IMR-90 (cell line): ENCODE measurements around the gene NOP14. TPM values are rescaled to one million over a fixed set of nuclear protein-coding genes. Genes with fewer than 3 reads are reported as not detected.
A peak's percentile ranks its signal among the peaks of the same experiment; 100 is the strongest.

Experiments
- ATAC-seq: fragments of 200-7000 bp; cut with Tn5 transposase; 2 replicates; pipeline ENCODE4 v1.9.1; 2020; ENCODE audit warnings: low read depth, mild to moderate bottlenecking, moderate library complexity
- BruUV-seq: library from RNA; stranded (reverse); fragments of 400-500 nt; replicated peaks from 2 replicates; lab custom pipeline; 2021; lab: Mats Ljungman, UMichigan
- CTCF ChIA-PET: fragments of 300-600 bp; formaldehyde crosslinking; extraction: SDS; loops from one replicate; lab custom pipeline; 2021; ENCODE audit warnings: antibody characterized with exemption; lab: Yijun Ruan, JAX
- POLR2A ChIA-PET: fragments of 300-600 bp; sonication (Branson Sonifier 250); formaldehyde crosslinking; loops from one replicate; lab custom pipeline; 2022; ENCODE audit warnings: antibody characterized with exemption; ENCODE audit not compliant: unreplicated experiment; lab: Charles Lee
- DNase-seq: peaks from one replicate; pipeline ENCODE4 v3.0.0; 2013
- H2AFZ ChIP-seq: replicated peaks from 2 replicates; pipeline ENCODE3; 2013; ENCODE audit warnings: low read length, mild to moderate bottlenecking; ENCODE audit not compliant: poor library complexity
- H2AK5ac ChIP-seq: 2 replicates; pipeline ENCODE4 v1.6.1; 2013; ENCODE audit warnings: low read depth, low read length, inconsistent platforms
- H2AK9ac ChIP-seq: replicated peaks from 2 replicates; pipeline ENCODE3; 2013; ENCODE audit warnings: mild to moderate bottlenecking, low read depth, low read length, moderate library complexity; ENCODE audit not compliant: poor library complexity
- H2BK120ac ChIP-seq: 2 replicates; pipeline ENCODE4 v1.6.1; 2013; ENCODE audit warnings: low read depth, low read length, inconsistent platforms
- H2BK15ac ChIP-seq: 3 replicates; pipeline ENCODE4 v1.6.1; 2013; ENCODE audit warnings: low read depth, low read length, inconsistent platforms
- H2BK20ac ChIP-seq: 2 replicates; pipeline ENCODE4 v1.6.1; 2013; ENCODE audit warnings: low read depth, mild to moderate bottlenecking, inconsistent platforms, low read length, moderate library complexity
- H2BK5ac ChIP-seq: 2 replicates; pipeline ENCODE4 v1.6.1; 2013; ENCODE audit warnings: mild to moderate bottlenecking, low read depth, low read length, inconsistent platforms; ENCODE audit not compliant: poor library complexity, severe bottlenecking
- H3K14ac ChIP-seq: replicated peaks from 2 replicates; pipeline ENCODE4 v1.6.1; 2013; ENCODE audit warnings: low read depth, low read length, inconsistent platforms
- H3K18ac ChIP-seq: 2 replicates; pipeline ENCODE4 v1.6.1; 2013; ENCODE audit warnings: low read depth, low read length, control low read depth
- H3K23ac ChIP-seq: 2 replicates; pipeline ENCODE4 v1.6.1; 2013; ENCODE audit warnings: low read depth, low read length, inconsistent platforms
- H3K27ac ChIP-seq: 2 replicates; pipeline ENCODE4 v1.5.1; 2013; ENCODE audit warnings: mild to moderate bottlenecking, control low read depth, low read length; ENCODE audit not compliant: insufficient read depth
- H3K27me3 ChIP-seq: 2 replicates; pipeline ENCODE4 v1.6.1; 2013; ENCODE audit warnings: low read length; ENCODE audit not compliant: control insufficient read depth, insufficient read depth
- H3K36me3 ChIP-seq: 2 replicates; pipeline ENCODE4 v1.6.1; 2013; ENCODE audit warnings: low read length, mixed read lengths; ENCODE audit not compliant: control insufficient read depth, insufficient read depth
- H3K4ac ChIP-seq: 2 replicates; pipeline ENCODE4 v1.6.1; 2013; ENCODE audit warnings: low read depth, low read length, inconsistent platforms
- H3K4me1 ChIP-seq: 2 replicates; pipeline ENCODE4 v1.6.1; 2013; ENCODE audit warnings: low read length, mixed read lengths; ENCODE audit not compliant: control insufficient read depth, insufficient read depth
- H3K4me2 ChIP-seq: 2 replicates; pipeline ENCODE4 v1.6.1; 2013; ENCODE audit warnings: low read depth, mild to moderate bottlenecking, control low read depth, low read length, moderate library complexity
- H3K4me3 ChIP-seq: 2 replicates; pipeline ENCODE4 v1.5.1; 2013; ENCODE audit warnings: low read depth, mild to moderate bottlenecking, control low read depth, low read length, moderate library complexity; ENCODE audit not compliant: insufficient read depth
- H3K56ac ChIP-seq: 2 replicates; pipeline ENCODE4 v1.6.1; 2013; ENCODE audit warnings: low read length, inconsistent platforms; ENCODE audit not compliant: insufficient read depth; ENCODE audit errors: extremely low read depth
- H3K79me1 ChIP-seq, 2 experiments: 2 replicates each; pipeline ENCODE4 v1.6.1; 2013; ENCODE audit warnings: low read length in 2 of 2, inconsistent platforms in 1 of 2, low read depth in 1 of 2
- H3K9ac ChIP-seq: 2 replicates; pipeline ENCODE4 v1.6.1; 2013; ENCODE audit warnings: low read depth, low read length, control low read depth
- H3K9me1 ChIP-seq: 2 replicates; pipeline ENCODE4 v1.6.1; 2013; ENCODE audit warnings: low read length, inconsistent platforms; ENCODE audit not compliant: insufficient read depth
- H3K9me3 ChIP-seq: 2 replicates; pipeline ENCODE4 v1.6.1; 2013; ENCODE audit warnings: low read length; ENCODE audit not compliant: control insufficient read depth, insufficient read depth
- H4K20me1 ChIP-seq: 2 replicates; pipeline ENCODE4 v1.6.1; 2013; ENCODE audit warnings: low read length, inconsistent platforms; ENCODE audit not compliant: insufficient read depth
- H4K5ac ChIP-seq: 2 replicates; pipeline ENCODE4 v1.6.1; 2013; ENCODE audit warnings: mild to moderate bottlenecking, low read depth, low read length, control low read depth
- H4K8ac ChIP-seq, 2 experiments: 2 replicates each; pipeline ENCODE4 v1.6.1; 2013; ENCODE audit warnings: low read depth in 2 of 2, low read length in 2 of 2, control low read depth in 1 of 2, inconsistent platforms in 1 of 2
- H4K91ac ChIP-seq: 2 replicates; pipeline ENCODE4 v1.6.1; 2013; ENCODE audit warnings: low read depth, low read length, inconsistent platforms; ENCODE audit not compliant: insufficient read depth
- BHLHE40 ChIP-seq: fragments of 150-350 bp; IDR thresholded peaks from 2 replicates; pipeline ENCODE4 v1.6.1; 2016; ENCODE audit warnings: mild to moderate bottlenecking, low read depth, low read length
- FOS ChIP-seq: fragments of 150-350 bp; IDR thresholded peaks from 2 replicates; pipeline ENCODE4 v1.6.1; 2016; ENCODE audit warnings: low read depth, low read length
- MXI1 ChIP-seq: IDR thresholded peaks from 2 replicates; pipeline ENCODE4 v1.6.1; 2012; ENCODE audit warnings: low read depth, mild to moderate bottlenecking, low read length, moderate library complexity, borderline replicate concordance
- NFE2L2 ChIP-seq: fragments of 150-350 bp; IDR thresholded peaks from 2 replicates; pipeline ENCODE4 v1.6.1; 2016; ENCODE audit warnings: low read depth, mild to moderate bottlenecking, low read length
- RAD21 ChIP-seq: IDR thresholded peaks from 2 replicates; pipeline ENCODE4 v1.6.1; 2012; ENCODE audit warnings: low read length, improper control_type of control experiment
- WGBS, 2 experiments: methylation state at CpG; one replicate each; pipeline versions ENCODE4 v1.1.5 to v1.1.7; 2013; ENCODE audit warnings: missing lambda C conversion rate in 2 of 2; ENCODE audit not compliant: insufficient read length in 1 of 2; ENCODE audit errors: extremely low coverage in 2 of 2; 5-methylcytosine and 5-hydroxymethylcytosine counted together
- dilution Hi-C: fragments of 300-500 bp; cut with HindIII; formaldehyde crosslinking; loops from one replicate; pipeline ENCODE4 v1.14.3; 2018; ENCODE audit warnings: low sequenced_read_pairs; ENCODE audit not compliant: unreplicated experiment
- in situ Hi-C: fragments of 300-500 bp; cut with MboI; formaldehyde crosslinking; loops from 3 replicates; pipeline ENCODE4 v1.14.3; 2019; ENCODE audit warnings: low sequenced_read_pairs, inconsistent platforms, mixed read lengths
- intact Hi-C: fragments of 100-400 bp; cut with micrococcal nuclease; formaldehyde crosslinking; loops from 2 replicates; pipeline ENCODE4 v1.10.0; 2022
- polyA plus RNA-seq, 3 experiments: library from polyadenylated mRNA; depleted of rRNA; stranded (reverse); fragments of >200 nt; gene quantifications; 2 replicates each; pipeline ENCODE4 v1.2.3, GENCODE V29; 2012; ENCODE audit warnings: low replicate concordance in 1 of 3
- total RNA-seq: library from RNA; depleted of rRNA; stranded (reverse); fragments of >200 nt; gene quantifications from 2 replicates; pipeline ENCODE4 v1.2.3, GENCODE V29; 2012

NOP14 gene
- total and polyA plus RNA-seq, 2 of the 4 experiments (the other 2 are of a cell fraction) = 10.9 to 12.6 TPM

DNA sequence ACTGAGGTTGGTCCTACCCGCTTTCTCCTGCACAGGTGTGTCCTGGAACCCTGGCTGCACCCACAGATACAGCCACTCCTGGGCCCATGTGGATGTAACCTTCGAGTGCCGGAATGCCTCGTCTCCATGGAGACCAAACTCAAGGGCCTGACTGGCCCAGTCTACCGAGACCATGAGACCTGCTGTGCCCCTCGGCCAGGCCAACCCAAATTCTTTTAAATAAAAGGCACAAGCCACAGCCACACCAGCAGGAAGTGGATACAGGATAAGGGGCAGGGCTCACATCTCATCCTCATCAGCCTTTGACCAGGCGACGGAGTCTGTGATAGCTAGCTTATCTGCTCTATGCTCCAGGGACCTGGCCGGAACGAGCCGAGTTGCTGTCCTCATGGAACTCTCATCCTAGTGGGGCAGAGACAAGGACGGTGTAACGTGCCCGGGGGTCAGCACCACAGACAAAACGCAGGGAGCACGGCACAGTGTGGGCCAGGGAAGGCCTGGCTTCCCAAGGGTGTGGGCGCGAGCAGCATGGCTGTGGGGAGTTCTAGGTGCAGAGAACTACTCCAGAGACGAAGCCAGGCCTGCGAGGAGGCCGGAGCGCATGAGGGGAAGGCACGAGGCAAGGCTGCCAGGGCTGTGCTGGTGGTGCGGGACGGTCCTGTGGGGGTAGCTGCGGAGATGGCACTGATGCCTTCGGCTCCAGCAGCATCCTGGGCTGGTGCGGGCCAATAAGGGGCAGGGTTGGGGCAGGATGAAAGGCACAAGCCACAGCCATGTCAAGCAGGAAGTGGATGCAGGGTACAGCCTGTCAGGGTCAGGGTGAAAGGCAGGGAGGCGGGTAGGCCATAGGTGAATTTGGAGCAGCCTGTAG, 22.7 kb downstream of the NOP14 start:
- POLR2A ChIA-PET = interaction anchor here (0.5 kb wide), 1 partner anchor 84 kb away, joined by 7 read pairs; no protein-coding TSS in a partner anchor
- no peak overlapping the region for H4K91ac ChIP-seq

More for the DNA sequence above, 22.7 kb downstream of the NOP14 start:
- Histone ChIP-seq H3K14ac (no peak overlapping the region), H3K36me3 (peaks cover 73% of the 10 kb centered on the region), H4K5ac (no peak overlapping the region), H4K20me1 (peaks cover 46% of the 10 kb centered on the region), H3K27me3 (no peaks in the 10 kb centered on the region), H3K18ac (no peak overlapping the region), H3K9ac (no peak overlapping the region), H3K4me1 (peaks cover 6% of the 10 kb centered on the region), H3K9me1 (peaks cover 9% of the 10 kb centered on the region; the same call in 1 of the 2 replicates), H2AK5ac (no peak overlapping the region), H4K8ac (no peak overlapping the region), H3K4me2 (no peak overlapping the region), H2AFZ (peak overlapping the region; percentile 28), H3K56ac (no peak overlapping the region), H3K79me1 (peaks cover 21 to 54% of the 10 kb centered on the region in 2 experiments), H3K27ac (no peak overlapping the region), H2BK5ac (no peak overlapping the region), H2BK15ac (no peak overlapping the region), H2BK120ac (no peak overlapping the region), H3K4me3 (no peak overlapping the region), H3K4ac (no peak overlapping the region), H3K9me3 (no peaks in the 10 kb centered on the region), H3K23ac (no peak overlapping the region), H2BK20ac (no peak overlapping the region), H2AK9ac (no peak overlapping the region)
- intact Hi-C loops (no loop called here), in situ Hi-C loops (no loop called here), dilution Hi-C loops (no loop called here)
- TF ChIP-seq NFE2L2 (no peak), RAD21 (no peak), BHLHE40 (no peak), MXI1 (no peak), FOS (no peak)
- CTCF ChIA-PET = no interaction called here
- BruUV-seq = no TSS peak
- ATAC-seq (no peak), DNase-seq (no peak)
- 97% methylated on average over 16 of the region's 29 CpGs; no CpG with 5 or more reads in 1 of the 2 experiments for WGBS, 2 experiments
